Measurements from ENCODE around the gene TOM1L2. TPM values are rescaled to one million over a fixed set of nuclear protein-coding genes. Genes with fewer than 3 reads are reported as not detected.

TOM1L2 gene
- total and polyA plus RNA-seq, 2 of the 4 experiments (the other 2 are of a cell fraction) = 34.4 to 51.7 TPM

DNA sequence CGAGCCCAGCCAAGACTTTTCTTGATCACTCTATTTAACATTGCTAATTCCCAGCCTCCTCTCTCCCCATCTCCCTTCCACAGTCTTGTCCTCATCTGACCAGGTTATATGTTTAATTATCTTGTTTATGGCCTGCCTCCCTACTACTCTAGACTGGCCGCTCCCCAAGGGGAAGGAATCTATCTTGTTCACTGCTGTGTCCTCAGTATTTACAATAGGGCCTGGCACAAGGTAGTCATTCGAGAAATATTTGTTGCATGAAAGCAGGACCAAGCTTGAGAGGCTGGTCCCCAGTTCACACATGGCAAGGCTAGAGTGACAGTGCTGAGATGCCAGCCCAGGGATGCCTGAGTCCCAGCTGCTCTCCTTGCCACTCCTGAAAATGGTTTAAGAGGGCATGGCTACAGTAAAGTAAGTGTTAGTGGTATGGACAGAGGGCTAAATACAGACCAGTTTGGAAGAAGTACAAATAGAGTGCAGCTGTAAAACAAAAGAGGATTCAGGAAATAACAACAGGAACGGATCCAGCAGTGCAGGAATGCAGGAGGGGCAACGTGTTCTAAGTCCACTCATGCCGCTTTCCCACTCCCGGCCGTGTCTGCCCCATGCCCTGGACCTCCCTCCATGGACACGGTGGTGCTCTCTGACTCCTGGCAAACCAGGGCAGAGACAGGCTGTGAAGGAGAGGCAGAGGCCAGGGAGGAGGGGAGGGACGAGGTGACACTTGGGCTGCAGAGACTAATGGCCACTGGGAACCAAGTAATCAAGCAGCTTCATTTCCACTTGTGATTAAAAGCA lies 65.6 kb downstream of the TOM1L2 start (continued):
- TF ChIP-seq MXI1 (IDR thresholded peaks at IDR 0.05; ENCODE audit: borderline replicate concordance, low read depth, low read length) = no peak

DNA sequence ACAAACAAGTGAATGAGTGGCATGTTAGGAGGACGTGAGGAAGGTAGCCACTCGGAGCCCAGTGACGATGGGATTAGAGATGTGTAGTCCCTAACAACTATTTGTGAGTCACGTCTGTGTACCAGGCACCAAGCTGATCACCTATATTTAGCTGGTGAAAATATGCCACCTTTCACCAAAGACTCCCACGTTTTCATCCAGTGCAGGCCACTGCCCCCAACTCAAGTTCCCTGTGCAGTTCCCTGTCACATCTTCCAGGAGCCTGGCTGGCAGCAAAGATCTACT lies 67.2 kb downstream of the TOM1L2 start:
- DNase-seq = no peak

More for the DNA sequence above, 67.2 kb downstream of the TOM1L2 start:
- no peak overlapping the region for H2AFZ ChIP-seq (replicated peaks; ENCODE audit: low read length, poor library complexity)
- H3K27ac ChIP-seq (ENCODE audit: insufficient read depth, low read length) = no peak overlapping the region
- no peak overlapping the region for H3K14ac ChIP-seq (replicated peaks; ENCODE audit: low read depth, low read length)
- in situ Hi-C loops (cut with MboI; ENCODE audit: low sequenced_read_pairs) (no loop called here), dilution Hi-C loops (cut with HindIII; ENCODE audit: low sequenced_read_pairs, unreplicated experiment) (no loop called here), intact Hi-C loops (cut with micrococcal nuclease) (no loop called here)
- H3K4me3 ChIP-seq (ENCODE audit: insufficient read depth, low read depth, low read length) = no peak overlapping the region
- CTCF ChIA-PET = no interaction called here
- H2BK5ac ChIP-seq (ENCODE audit: low read depth, low read length, poor library complexity, severe bottlenecking) = no peak overlapping the region
- WGBS, 2 experiments (ENCODE audit: extremely low coverage in 2 of 2, insufficient read length in 1 of 2) = 89% methylated on average over 3 of the region's 5 CpGs; no CpG with 5 or more reads in 1 of the 2 experiments
- no peak overlapping the region for H2BK120ac ChIP-seq (ENCODE audit: low read depth, low read length)
- H4K91ac ChIP-seq (ENCODE audit: insufficient read depth, low read depth, low read length) = no peak overlapping the region
- H2AK5ac ChIP-seq (ENCODE audit: low read depth, low read length) = no peak overlapping the region
- H3K56ac ChIP-seq (ENCODE audit: extremely low read depth, insufficient read depth, low read length) = no peak overlapping the region
- H3K27me3 ChIP-seq (ENCODE audit: control insufficient read depth, insufficient read depth, low read length) = no peaks in the 10 kb centered on the region
- no peak overlapping the region for H3K9ac ChIP-seq (ENCODE audit: low read depth, low read length)
- H4K5ac ChIP-seq (ENCODE audit: low read depth, low read length) = no peak overlapping the region
- H3K23ac ChIP-seq (ENCODE audit: low read depth, low read length) = no peak overlapping the region
- H2BK20ac ChIP-seq (ENCODE audit: low read depth, low read length) = no peak overlapping the region
- peaks cover 3 to 36% of the 10 kb centered on the region in 2 experiments for H3K79me1 ChIP-seq (ENCODE audit: low read depth in 1 of 2, low read length in 2 of 2)
- no peak overlapping the region for H3K4me2 ChIP-seq (ENCODE audit: low read depth, low read length)
- H2BK15ac ChIP-seq (ENCODE audit: low read depth, low read length) = no peak overlapping the region
- no peaks in the 10 kb centered on the region for H3K9me3 ChIP-seq (ENCODE audit: control insufficient read depth, insufficient read depth, low read length)
- POLR2A ChIA-PET (ENCODE audit: unreplicated experiment) = no interaction called here
- H2AK9ac ChIP-seq (replicated peaks; ENCODE audit: low read depth, low read length, poor library complexity) = no peak overlapping the region
- H3K9me1 ChIP-seq (ENCODE audit: insufficient read depth, low read length) = peaks cover 36% of the 10 kb centered on the region
- BruUV-seq (replicated peaks) = no TSS peak
- ATAC-seq (ENCODE audit: low read depth) = no peak
- no peak overlapping the region for H3K18ac ChIP-seq (ENCODE audit: low read depth, low read length)
- TF ChIP-seq NFE2L2 (IDR thresholded peaks at IDR 0.05; ENCODE audit: low read depth, low read length) (no peak), POLR2A (IDR thresholded peaks at IDR 0.05; ENCODE audit: low read depth, low read length) (no peak), RCOR1 (IDR thresholded peaks at IDR 0.05; ENCODE audit: insufficient replicate concordance, low read length) (no peak), MXI1 (IDR thresholded peaks at IDR 0.05; ENCODE audit: borderline replicate concordance, low read depth, low read length) (no peak), BHLHE40 (IDR thresholded peaks at IDR 0.05; ENCODE audit: low read depth, low read length) (no peak), CHD1 (IDR thresholded peaks at IDR 0.05; ENCODE audit: low read depth, low read length) (no peak), RAD21 (IDR thresholded peaks at IDR 0.05; ENCODE audit: low read length) (no peak), CEBPB (IDR thresholded peaks at IDR 0.05; ENCODE audit: low read depth, low read length) (no peak), RFX5 (IDR thresholded peaks at IDR 0.05; ENCODE audit: low read depth, low read length) (no peak), MAZ (IDR thresholded peaks at IDR 0.05; ENCODE audit: borderline replicate concordance, low read depth, low read length) (no peak), MAFK (IDR thresholded peaks at IDR 0.05; ENCODE audit: low read depth, low read length) (no peak), SMC3 (IDR thresholded peaks at IDR 0.05; ENCODE audit: low read depth, low read length) (no peak), FOS (IDR thresholded peaks at IDR 0.05; ENCODE audit: low read depth, low read length) (no peak)
- TF ChIP-seq, protein P1, sequence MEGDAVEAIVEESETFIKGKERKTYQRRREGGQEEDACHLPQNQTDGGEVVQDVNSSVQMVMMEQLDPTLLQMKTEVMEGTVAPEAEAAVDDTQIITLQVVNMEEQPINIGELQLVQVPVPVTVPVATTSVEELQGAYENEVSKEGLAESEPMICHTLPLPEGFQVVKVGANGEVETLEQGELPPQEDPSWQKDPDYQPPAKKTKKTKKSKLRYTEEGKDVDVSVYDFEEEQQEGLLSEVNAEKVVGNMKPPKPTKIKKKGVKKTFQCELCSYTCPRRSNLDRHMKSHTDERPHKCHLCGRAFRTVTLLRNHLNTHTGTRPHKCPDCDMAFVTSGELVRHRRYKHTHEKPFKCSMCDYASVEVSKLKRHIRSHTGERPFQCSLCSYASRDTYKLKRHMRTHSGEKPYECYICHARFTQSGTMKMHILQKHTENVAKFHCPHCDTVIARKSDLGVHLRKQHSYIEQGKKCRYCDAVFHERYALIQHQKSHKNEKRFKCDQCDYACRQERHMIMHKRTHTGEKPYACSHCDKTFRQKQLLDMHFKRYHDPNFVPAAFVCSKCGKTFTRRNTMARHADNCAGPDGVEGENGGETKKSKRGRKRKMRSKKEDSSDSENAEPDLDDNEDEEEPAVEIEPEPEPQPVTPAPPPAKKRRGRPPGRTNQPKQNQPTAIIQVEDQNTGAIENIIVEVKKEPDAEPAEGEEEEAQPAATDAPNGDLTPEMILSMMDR (conservative IDR thresholded peaks at IDR 0.05; ENCODE audit: low read depth, low read length) = no peak
- TF ChIP-seq, protein P2, sequence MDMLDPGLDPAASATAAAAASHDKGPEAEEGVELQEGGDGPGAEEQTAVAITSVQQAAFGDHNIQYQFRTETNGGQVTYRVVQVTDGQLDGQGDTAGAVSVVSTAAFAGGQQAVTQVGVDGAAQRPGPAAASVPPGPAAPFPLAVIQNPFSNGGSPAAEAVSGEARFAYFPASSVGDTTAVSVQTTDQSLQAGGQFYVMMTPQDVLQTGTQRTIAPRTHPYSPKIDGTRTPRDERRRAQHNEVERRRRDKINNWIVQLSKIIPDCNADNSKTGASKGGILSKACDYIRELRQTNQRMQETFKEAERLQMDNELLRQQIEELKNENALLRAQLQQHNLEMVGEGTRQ (IDR thresholded peaks at IDR 0.05; ENCODE audit: low read depth, low read length) = no peak
- H3K4me1 ChIP-seq (ENCODE audit: control insufficient read depth, insufficient read depth, low read length) = peaks cover 21% of the 10 kb centered on the region
- no peak overlapping the region for H4K8ac ChIP-seq (ENCODE audit: low read depth in 2 of 2, low read length in 2 of 2)
- H3K36me3 ChIP-seq (ENCODE audit: control insufficient read depth, insufficient read depth, low read length) = peaks cover 4% of the 10 kb centered on the region
- no peaks in the 10 kb centered on the region for H4K20me1 ChIP-seq (ENCODE audit: insufficient read depth, low read length)
- no peak overlapping the region for H3K4ac ChIP-seq (ENCODE audit: low read depth, low read length)

All from IMR-90 (cell line).